ENCODE results near the gene UBE2D1. TPM values are rescaled to one million over a fixed set of nuclear protein-coding genes. Genes with fewer than 3 reads are reported as not detected.
A peak's percentile ranks its signal among the peaks of the same experiment; 100 is the strongest.
"Not testable (repeated sequence)": the region's sequence is repeated elsewhere in the genome, so short reads cannot be mapped to it uniquely, and the experiment has no call there.

Gene UBE2D1
- polyA plus RNA-seq, 4 donors: 33.8 to 41.8 (median 36.9) TPM

DNA sequence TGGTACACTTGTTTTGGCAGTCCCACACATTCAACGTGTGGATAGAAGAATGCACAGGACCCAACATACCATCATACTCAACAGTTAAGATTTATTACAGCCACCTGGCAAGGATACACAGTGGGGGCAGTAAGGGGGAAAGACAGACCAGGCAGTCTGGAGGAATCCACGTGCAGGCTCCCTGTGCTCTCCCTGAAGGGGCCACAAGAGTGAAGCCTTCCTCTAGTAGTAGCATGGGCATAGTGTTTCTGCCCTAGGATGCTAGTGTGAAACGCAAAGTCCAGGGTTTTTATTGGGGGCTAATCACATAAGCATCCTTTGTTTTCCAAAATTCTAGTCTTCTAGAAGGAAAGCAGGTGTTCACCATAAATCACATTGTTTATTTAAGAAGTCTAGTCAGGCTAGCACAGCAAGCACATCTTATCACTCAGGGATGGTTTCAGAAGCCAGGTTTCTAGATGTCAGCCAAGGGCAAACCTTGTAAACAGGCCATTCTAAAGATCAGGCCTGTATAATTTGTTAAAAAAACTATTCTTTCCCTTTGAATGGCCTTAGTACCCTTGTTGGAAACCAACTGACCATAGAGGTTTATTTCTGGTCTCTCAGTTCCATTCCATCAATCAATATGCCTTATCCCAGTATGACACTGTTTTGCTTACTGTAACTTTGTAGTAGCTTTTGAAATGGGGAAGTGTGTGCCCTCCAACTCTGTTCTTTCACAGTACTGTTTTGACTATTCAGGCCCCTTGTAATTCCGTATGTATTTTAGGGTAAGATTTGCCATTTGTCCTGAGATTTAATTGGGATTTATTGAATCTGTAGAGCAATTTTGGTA, 38.0 kb downstream of the UBE2D1 start:
- DNase-seq (ENCODE audit: low read depth in 4 of 4, low spot score in 2 of 4): no peak

DNA sequence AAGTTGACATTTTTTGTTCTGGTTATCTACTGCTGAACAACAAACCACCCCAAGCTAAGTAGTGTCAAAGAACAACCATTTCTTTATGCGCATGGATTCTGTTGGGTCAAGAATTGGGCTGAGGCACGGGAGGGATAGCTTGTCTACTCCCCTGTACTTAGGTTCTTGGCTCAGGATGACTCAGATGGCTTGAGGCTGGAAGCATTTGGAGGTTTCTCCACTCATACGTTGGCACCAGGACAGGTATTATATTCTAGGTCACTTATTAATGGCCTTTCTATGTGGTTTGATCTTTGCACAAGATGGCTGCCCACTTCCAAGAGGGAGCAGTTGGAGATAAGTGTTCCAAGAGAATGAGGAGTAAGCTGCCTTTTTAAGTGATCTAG, 38.6 kb downstream of the UBE2D1 start:
- no peak for DNase-seq (ENCODE audit: low read depth in 4 of 4, low spot score in 2 of 4)

GRCh38 chr10:58382489-58382995, 47.7 kb downstream of the UBE2D1 start:
- no peak for DNase-seq (ENCODE audit: low read depth in 4 of 4, low spot score in 2 of 4)

GRCh38 chr10:58384095-58384494, 49.3 kb downstream of the UBE2D1 start:
- DNase-seq (ENCODE audit: low read depth in 4 of 4, low spot score in 2 of 4): no peak

- peak in 2 of 4 donors; percentile 2 to 62 for DNase-seq (ENCODE audit: low read depth in 4 of 4, low spot score in 2 of 4)
Observed at GRCh38 chr10:58384544-58384998, 49.8 kb downstream of the UBE2D1 start.

DNA sequence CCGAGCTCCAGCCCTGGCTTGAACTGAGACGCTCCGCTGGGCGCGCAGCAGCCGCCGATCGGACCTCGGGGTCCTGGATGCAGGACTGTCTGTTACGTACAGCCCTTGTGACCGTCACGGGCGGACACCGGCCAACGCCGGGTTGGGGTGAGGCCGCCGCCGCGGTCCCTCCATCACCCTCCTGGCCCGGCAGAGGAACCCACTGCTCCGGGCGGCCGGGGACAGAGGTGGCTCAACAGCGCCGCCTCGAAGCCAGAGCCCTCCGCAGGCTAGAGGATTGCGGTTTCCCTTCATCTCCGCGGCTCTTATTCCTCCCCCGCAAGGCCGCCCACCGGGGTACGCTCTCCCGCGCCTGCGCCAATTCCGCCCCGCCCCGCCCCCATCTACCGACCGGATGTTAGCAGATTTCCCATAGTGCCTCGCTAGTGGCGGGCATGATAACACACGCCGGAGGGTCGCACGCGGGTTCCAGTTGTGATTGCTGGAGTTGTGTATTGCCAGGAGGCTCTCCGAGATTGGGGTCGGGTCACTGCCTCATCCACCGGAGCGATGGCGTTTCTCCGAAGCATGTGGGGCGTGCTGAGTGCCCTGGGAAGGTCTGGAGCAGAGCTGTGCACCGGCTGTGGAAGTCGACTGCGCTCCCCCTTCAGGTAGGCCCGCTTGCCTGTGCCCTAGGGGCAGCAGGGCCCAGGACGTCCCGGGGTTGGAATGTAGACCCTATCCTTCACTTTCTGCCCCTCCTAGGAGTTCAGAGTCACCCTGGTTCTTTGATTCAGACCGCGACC, 50.4 kb downstream of the UBE2D1 start, which contains the start of gene TFAM:
TSS of gene TFAM (plus strand) at position 412 of the 785 bp plus-strand sequence. CDS start at position 550, 138 bp downstream.
- peak; percentile 78 to 87 (median 80) for DNase-seq (ENCODE audit: low read depth in 4 of 4, low spot score in 2 of 4)

- peak in 3 of 4 donors; percentile 17 to 28 (median 24) for DNase-seq (ENCODE audit: low read depth in 4 of 4, low spot score in 2 of 4)
Observed at GRCh38 chr10:58385784-58386112, 50.9 kb downstream of the UBE2D1 start.

- DNase-seq (ENCODE audit: low read depth in 4 of 4, low spot score in 2 of 4): no peak
Observed at GRCh38 chr10:58389024-58389423, 54.2 kb downstream of the UBE2D1 start.

DNA sequence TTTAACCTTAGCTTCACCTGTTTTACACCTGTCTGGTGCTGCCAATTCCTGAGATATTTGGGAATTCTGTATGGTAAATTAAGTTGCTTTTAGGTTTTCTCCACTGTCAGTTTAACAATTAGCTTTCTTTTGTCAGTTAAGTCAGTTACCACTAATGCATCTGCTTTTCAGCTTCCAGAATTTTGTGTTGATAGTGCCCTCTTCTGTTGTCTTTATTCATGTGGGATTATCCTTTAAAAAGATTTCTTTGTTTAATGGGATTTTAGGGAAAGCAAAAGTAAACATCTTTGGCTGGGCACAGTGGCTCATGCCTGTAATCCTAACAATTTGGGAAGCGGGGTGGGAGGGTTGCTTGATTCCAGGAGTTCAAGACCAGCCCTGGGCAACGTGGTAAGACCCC, 58.5 kb downstream of the UBE2D1 start:
- no peak for DNase-seq (ENCODE audit: low read depth in 4 of 4, low spot score in 2 of 4)

DNA sequence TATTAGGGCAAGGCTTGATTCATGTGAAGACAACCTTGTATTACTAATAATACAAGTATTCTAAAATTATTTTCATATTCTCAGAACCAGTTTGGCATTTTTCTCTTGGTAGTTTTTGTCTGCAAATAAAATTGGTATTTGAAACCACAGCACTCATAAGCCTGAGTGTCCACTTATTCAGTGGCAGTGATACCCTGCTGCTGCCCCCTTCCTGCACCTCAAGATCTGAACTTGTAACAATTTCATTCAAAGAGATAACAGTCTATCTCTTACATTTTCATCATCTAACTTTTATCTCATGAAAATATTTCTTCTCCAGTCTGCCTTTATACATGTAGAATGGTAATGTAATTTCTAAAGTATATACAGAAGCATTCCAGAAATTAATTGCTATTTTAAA, 59.7 kb downstream of the UBE2D1 start:
- no peak for DNase-seq (ENCODE audit: low read depth in 4 of 4, low spot score in 2 of 4)

GRCh38 chr10:58396057-58396456, 61.3 kb downstream of the UBE2D1 start:
- no peak for DNase-seq (ENCODE audit: low read depth in 4 of 4, low spot score in 2 of 4)

DNA sequence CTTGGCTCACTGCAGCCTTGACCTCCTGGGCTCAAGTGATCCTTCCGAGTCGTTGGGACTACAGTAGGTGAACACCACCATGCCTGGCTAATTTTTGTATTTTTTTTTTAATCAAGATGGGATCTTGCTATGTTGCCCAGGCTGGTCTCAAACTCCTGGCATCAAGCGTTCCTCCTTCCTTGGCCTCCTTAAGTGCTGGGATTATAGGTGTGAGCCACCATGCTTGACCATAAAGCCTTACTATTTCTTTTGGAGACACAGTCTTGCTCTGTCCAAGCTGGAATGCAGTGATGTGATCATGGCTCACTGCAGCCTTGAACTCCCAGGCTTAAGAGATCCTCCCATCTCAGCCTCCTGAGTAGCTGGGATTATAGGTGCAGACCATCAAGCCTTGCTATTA, 63.0 kb downstream of the UBE2D1 start:
- DNase-seq (ENCODE audit: low read depth in 4 of 4, low spot score in 2 of 4): no peak

DNA sequence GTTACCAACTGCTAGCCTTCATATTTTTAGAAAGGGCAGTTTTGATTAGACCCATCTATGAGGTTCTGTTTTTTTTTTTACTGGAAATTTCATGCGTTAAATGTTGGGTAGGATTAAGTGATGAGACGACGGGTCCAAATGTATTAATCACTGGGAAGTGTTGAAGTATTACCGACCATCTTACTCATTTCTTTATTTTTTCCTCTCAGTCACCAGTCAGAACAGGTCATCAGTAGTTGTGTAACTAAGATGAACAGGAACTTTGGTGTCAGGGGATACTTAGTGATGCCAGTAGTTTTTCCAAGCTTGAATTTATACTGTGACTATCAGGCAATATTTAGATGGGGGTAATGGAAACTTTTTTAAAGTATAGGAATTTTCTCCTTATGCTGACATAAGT, 64.6 kb downstream of the UBE2D1 start:
- DNase-seq (ENCODE audit: low read depth in 4 of 4, low spot score in 2 of 4): no peak

- no peak for DNase-seq (ENCODE audit: low read depth in 4 of 4, low spot score in 2 of 4)
Observed at GRCh38 chr10:58400609-58401008, 65.8 kb downstream of the UBE2D1 start.

DNA sequence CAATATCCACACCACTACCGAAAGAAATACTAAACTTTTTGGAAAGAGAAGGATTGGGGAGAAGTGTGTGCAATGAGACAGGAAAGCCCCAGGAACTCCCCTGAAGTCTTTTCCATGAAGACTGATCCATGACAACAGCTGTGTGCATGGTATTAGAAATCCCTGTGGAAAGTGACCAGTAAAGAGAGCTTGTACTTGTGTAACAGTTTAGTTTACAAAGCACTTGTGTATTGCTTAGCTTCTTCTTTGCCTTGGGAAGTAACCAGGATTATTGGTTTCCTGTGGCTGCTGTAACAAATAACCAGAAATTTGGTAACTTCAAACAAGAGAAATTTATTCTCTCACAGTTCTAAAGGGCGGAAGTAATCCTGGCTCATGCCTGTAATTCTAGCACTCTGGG, 69.2 kb downstream of the UBE2D1 start:
- no peak for DNase-seq (ENCODE audit: low read depth in 4 of 4, low spot score in 2 of 4)

DNA sequence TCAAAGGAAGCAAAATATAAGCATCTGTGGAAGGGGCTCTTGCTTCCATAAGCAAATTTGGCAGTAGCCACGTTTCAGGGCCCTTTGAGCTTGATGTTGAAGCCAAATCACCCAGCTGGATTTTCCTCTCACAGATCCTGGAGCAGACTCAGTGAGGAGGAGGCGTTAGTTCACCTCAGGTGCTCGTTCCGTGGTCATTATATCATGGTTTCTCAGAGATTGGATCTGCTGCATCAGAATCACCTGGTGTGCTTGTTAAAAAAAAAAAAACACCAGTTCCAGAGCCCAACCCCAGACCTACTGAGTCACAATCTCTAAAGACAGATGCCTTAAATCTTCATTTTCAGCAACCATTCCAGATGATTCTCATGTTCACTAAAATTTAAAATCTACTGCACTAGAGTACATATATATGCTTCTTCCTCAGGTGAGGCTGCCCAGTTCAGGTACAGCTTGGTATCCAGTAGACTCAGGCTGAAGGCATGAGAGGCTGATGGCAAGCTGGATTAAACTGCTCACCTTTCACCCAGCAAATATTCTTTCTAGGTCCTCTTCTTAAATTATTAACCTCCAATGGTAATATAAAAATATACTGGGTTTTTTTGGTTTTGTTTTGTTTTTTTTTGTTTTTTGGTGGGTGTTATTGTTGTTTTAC, 75.3 kb downstream of the UBE2D1 start:
- DNase-seq (ENCODE audit: low read depth in 4 of 4, low spot score in 2 of 4): no peak

DNA sequence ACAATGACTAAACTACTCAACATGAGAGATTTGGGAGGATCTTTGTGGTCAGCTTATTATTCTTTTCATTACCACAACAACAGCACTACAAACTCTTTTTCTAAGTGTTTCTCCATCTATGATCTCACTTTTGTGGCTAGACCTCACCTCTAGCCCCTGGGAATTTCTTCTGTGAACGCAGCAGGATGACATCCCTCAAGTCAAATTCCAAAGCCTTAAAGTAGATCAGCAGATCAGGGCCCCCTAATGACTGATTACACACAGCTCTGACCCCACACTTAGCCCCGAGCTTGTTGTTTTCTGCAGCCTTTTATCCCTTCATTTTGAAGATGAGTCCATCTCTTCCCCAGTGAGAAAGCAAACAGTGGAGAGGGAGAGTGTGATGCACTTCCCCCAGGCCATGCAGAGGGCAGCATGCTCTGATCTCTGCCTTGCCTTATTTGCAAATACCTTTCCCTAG, 77.7 kb downstream of the UBE2D1 start:
- DNase-seq (ENCODE audit: low read depth in 4 of 4, low spot score in 2 of 4): no peak

- no peak for DNase-seq (ENCODE audit: low read depth in 4 of 4, low spot score in 2 of 4)
Observed at GRCh38 chr10:58414270-58415041, 79.7 kb downstream of the UBE2D1 start.

DNA sequence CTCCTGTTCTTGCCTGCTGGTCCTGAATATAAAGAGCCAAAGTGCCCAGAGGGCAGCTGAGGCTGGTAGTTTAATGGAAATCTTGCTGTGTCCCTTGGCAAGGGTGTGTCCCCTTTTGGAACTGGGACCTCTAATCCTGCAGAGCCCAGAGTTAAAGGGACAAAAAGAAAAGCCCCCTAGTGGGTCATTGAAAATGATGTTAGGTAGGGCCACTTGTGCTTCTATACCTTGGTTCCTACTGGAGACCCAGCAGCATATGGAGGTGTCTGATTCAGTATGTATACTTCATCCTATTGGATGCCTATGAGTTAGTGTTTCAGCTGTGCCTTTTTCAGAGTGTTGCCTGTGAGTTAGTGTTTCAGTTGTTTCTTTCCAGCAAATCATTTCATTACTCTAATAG, 81.0 kb downstream of the UBE2D1 start:
- no peak for DNase-seq (ENCODE audit: low read depth in 4 of 4, low spot score in 2 of 4)

- DNase-seq (ENCODE audit: low read depth in 4 of 4, low spot score in 2 of 4): not testable (repeated sequence)
Observed at GRCh38 chr10:58417902-58418301, 83.1 kb downstream of the UBE2D1 start.

Data from left renal cortex interstitium (tissue), 4 donors.